Measurements from ENCODE around the gene GHR. TPM values are rescaled to one million over a fixed set of nuclear protein-coding genes. Genes with fewer than 3 reads are reported as not detected.

Gene GHR
- total and polyA plus RNA-seq, 2 of the 8 experiments (the other 6 are each of a cell fraction or from before 2014, with no cell fraction given), result 0.15 to 0.19 TPM

- no peak for TF ChIP-seq CHD7 (IDR thresholded peaks at IDR 0.05; ENCODE audit: insufficient replicate concordance, low read length)
- TF ChIP-seq ZNF274 (IDR thresholded peaks at IDR 0.05; ENCODE audit: borderline replicate concordance, extremely low read depth, low read length), result no peak
- TF ChIP-seq CTBP2 (IDR thresholded peaks at IDR 0.05; ENCODE audit: borderline replicate concordance, insufficient read depth, insufficient read length, low read length), result no peak
- TF ChIP-seq HDAC6 (IDR thresholded peaks at IDR 0.05; ENCODE audit: low read depth, low read length), result no peak
- no peak for TF ChIP-seq E2F6 (IDR thresholded peaks at IDR 0.05)
- TF ChIP-seq CREB1 (IDR thresholded peaks at IDR 0.05), result no peak
- no peak for TF ChIP-seq BCL11A (IDR thresholded peaks at IDR 0.05; ENCODE audit: low read depth in 2 of 2, low read length in 2 of 2)
- TF ChIP-seq EGR1 (IDR thresholded peaks at IDR 0.05; ENCODE audit: borderline replicate concordance, low read depth, low read length), result no peak
- no peak for TF ChIP-seq SP4 (IDR thresholded peaks at IDR 0.05; ENCODE audit: low read length)
- no peak for TF ChIP-seq TEAD4 (IDR thresholded peaks at IDR 0.05; ENCODE audit: low read depth, low read length)
- TF ChIP-seq SAP30 (IDR thresholded peaks at IDR 0.05; ENCODE audit: insufficient read depth, insufficient replicate concordance, low read length), result no peak
- TF ChIP-seq SUZ12 (IDR thresholded peaks at IDR 0.05; ENCODE audit: low read length), result no peak
Observed at GRCh38 chr5:42467572-42467971, 44.3 kb downstream of the GHR start (continued).

All from H1 (cell line).